AG04449 (cell line): Measurements from ENCODE around the gene ARNT2.

Source experiments
- CTCF ChIA-PET: fragments of 350-600 bp; formaldehyde crosslinking; extraction: SDS; loops from one replicate; lab custom pipeline; 2021; ENCODE audit warnings: antibody characterized with exemption; lab: Yijun Ruan, JAX
- POLR2A ChIA-PET: fragments of 400-600, 350-600 bp; formaldehyde crosslinking; extraction: SDS; loops from one replicate; lab custom pipeline; 2020; ENCODE audit warnings: antibody characterized with exemption, inconsistent platforms; lab: Yijun Ruan, JAX
- DNase-seq: peaks from one replicate; pipeline ENCODE4 v3.0.0-alpha.2; 2010; ENCODE audit warnings: low read depth, low spot score
- H3K4me3 ChIP-seq: 2 replicates; pipeline ENCODE4 v1.5.1; 2011; ENCODE audit warnings: low read depth, mild to moderate bottlenecking, control low read depth, low read length
- CTCF ChIP-seq: IDR thresholded peaks from one replicate; pipeline ENCODE4 v1.5.1; 2011; ENCODE audit warnings: mild to moderate bottlenecking, moderate library complexity, low read length, control low read depth, inconsistent platforms; ENCODE audit not compliant: insufficient read depth; ENCODE audit errors: missing control alignments

ARNT2 gene

GRCh38 chr15:80576519-80577090 lies 172.4 kb downstream of the ARNT2 start:
- CTCF ChIA-PET: interaction anchor here (1.2 to 14.4 kb wide), 5 partner anchors 11 to 203 kb away, joined by 3 to 146 read pairs (median 13); partner anchors contain the start of gene CEMIP
- POLR2A ChIA-PET: no interaction called here
- H3K4me3 ChIP-seq: no peak overlapping the region

GRCh38 chr15:80577552-80578205 lies 173.5 kb downstream of the ARNT2 start:
- ChIA-PET CTCF (interaction anchor here (1.4 to 14.4 kb wide), 3 partner anchors 12 to 202 kb away, joined by 4 to 146 read pairs (median 23); partner anchors contain the start of gene CEMIP), POLR2A (no interaction called here)
- H3K4me3 ChIP-seq: no peak overlapping the region
- no peak for TF ChIP-seq CTCF
- DNase-seq: no peak

More at GRCh38 chr15:80576519-80577090, 172.4 kb downstream of the ARNT2 start:
- no peak for TF ChIP-seq CTCF
- DNase-seq: no peak

- no peak overlapping the region for H3K4me3 ChIP-seq
- ChIA-PET CTCF (interaction anchor here (1.4 to 14.4 kb wide), 3 partner anchors 12 to 201 kb away, joined by 4 to 146 read pairs (median 23); partner anchors contain the start of gene CEMIP), POLR2A (no interaction called here)
- TF ChIP-seq CTCF: no peak
- DNase-seq: no peak
Observed at GRCh38 chr15:80578206-80578595, 174.0 kb downstream of the ARNT2 start.

- DNase-seq: no peak
- TF ChIP-seq CTCF: no peak
- H3K4me3 ChIP-seq: no peak overlapping the region
- ChIA-PET CTCF (interaction anchor here (1.5 to 14.4 kb wide), 4 partner anchors 13 to 201 kb away, joined by 5 to 146 read pairs (median 21); partner anchors contain the start of gene CEMIP), POLR2A (no interaction called here)
Observed at GRCh38 chr15:80578871-80579270, 174.7 kb downstream of the ARNT2 start.

GRCh38 chr15:80579611-80580010 lies 175.4 kb downstream of the ARNT2 start:
- ChIA-PET POLR2A (interaction anchor here (0.8 kb wide), 1 partner anchor 201 kb away, joined by 4 read pairs; no protein-coding TSS in a partner anchor), CTCF (interaction anchor here (1.2 to 14.4 kb wide), 5 partner anchors 14 to 208 kb away, joined by 4 to 146 read pairs (median 19); partner anchors contain the start of gene CEMIP)
- TF ChIP-seq CTCF: no peak

GRCh38 chr15:80580106-80580505 lies 175.9 kb downstream of the ARNT2 start:
- peak; percentile 57 for DNase-seq
- CTCF ChIA-PET: interaction anchor here (1.2 to 14.4 kb wide), 5 partner anchors 14 to 208 kb away, joined by 4 to 146 read pairs (median 19); partner anchors contain the start of gene CEMIP
- TF ChIP-seq CTCF: no peak
- POLR2A ChIA-PET: interaction anchor here (0.8 kb wide), 1 partner anchor 200 kb away, joined by 4 read pairs; no protein-coding TSS in a partner anchor
- no peak overlapping the region for H3K4me3 ChIP-seq

More at GRCh38 chr15:80579611-80580010, 175.4 kb downstream of the ARNT2 start:
- no peak overlapping the region for H3K4me3 ChIP-seq
- DNase-seq: no peak
